Activated CD8-positive, alpha-beta memory T cell treated with anti-CD3 and anti-CD28 coated beads, Interleukin-2, amount 50 U/mL, for 48 hours (primary cell): ENCODE results near the gene HLA-G.
"Not testable (repeated sequence)": the region's sequence is repeated elsewhere in the genome, so short reads cannot be mapped to it uniquely, and the experiment has no call there.

Experiments used
- DNase-seq: peaks from one replicate; pipeline ENCODE4 v3.0.0-alpha.2; 2020

Gene HLA-G

GRCh38 chr6:29875257-29875656 is 47.6 kb downstream of the HLA-G start:
- DNase-seq, result no peak

- not testable (repeated sequence) for DNase-seq
Measured at GRCh38 chr6:29875734-29876133, 48.1 kb downstream of the HLA-G start.
